Natural killer cell (primary cell): Measurements from ENCODE around the gene YBX3. TPM values are rescaled to one million over a fixed set of nuclear protein-coding genes. Genes with fewer than 3 reads are reported as not detected.
A peak's percentile ranks its signal among the peaks of the same experiment; 100 is the strongest.

ENCODE experiments used
- ATAC-seq, 3 donors: fragments of 150-1000 bp in 2 of 3; fragments of 200-7000 bp in 1 of 3; cut with Tn5 transposase; 1 replicate in 1 of 3; 2 replicates in 2 of 3; pipeline ENCODE4 v1.10.0; 2021; ENCODE audit warnings: mild to moderate bottlenecking in 2 of 3, moderate library complexity in 2 of 3
- DNase-seq, 2 donors: peaks; one replicate each; pipeline versions ENCODE4 v3.0.0 to v3.0.0-alpha.2; 2013 to 2021; ENCODE audit warnings: mixed read lengths in 1 of 2
- H3K27ac ChIP-seq: one replicate; pipeline ENCODE4 v1.5.1; 2013; ENCODE audit warnings: mild to moderate bottlenecking, low read length
- H3K27me3 ChIP-seq: one replicate; pipeline ENCODE4 v1.6.1; 2013; ENCODE audit warnings: low read length; ENCODE audit not compliant: control insufficient read depth, insufficient read depth
- H3K36me3 ChIP-seq: one replicate; pipeline ENCODE4 v1.6.1; 2013; ENCODE audit warnings: low read length; ENCODE audit not compliant: control insufficient read depth, insufficient read depth
- H3K4me1 ChIP-seq: one replicate; pipeline ENCODE4 v1.6.1; 2013; ENCODE audit warnings: low read length; ENCODE audit not compliant: control insufficient read depth, insufficient read depth
- H3K4me3 ChIP-seq: one replicate; pipeline ENCODE4 v1.5.1; 2013; ENCODE audit warnings: low read length
- H3K9me3 ChIP-seq: one replicate; pipeline ENCODE4 v1.6.1; 2013; ENCODE audit warnings: low read length; ENCODE audit not compliant: control insufficient read depth, insufficient read depth
- H3K27ac Mint-ChIP-seq, 2 donors: one replicate each; pipeline ENCODE4 v1.8.0; 2022; ENCODE audit warnings: mild to moderate bottlenecking in 2 of 2, mixed read lengths in 2 of 2, moderate library complexity in 1 of 2
- H3K27me3 Mint-ChIP-seq, 2 donors: one replicate each; pipeline ENCODE4 v1.8.0; 2022; ENCODE audit warnings: low read depth in 2 of 2, mixed read lengths in 2 of 2
- H3K36me3 Mint-ChIP-seq: one replicate; pipeline ENCODE4 v1.8.0; 2022; ENCODE audit warnings: mixed read lengths
- H3K4me1 Mint-ChIP-seq, 2 donors: one replicate each; pipeline ENCODE4 v1.8.0; 2022; ENCODE audit warnings: mixed read lengths in 2 of 2
- H3K4me3 Mint-ChIP-seq: one replicate; pipeline ENCODE4 v1.8.0; 2022; ENCODE audit warnings: mild to moderate bottlenecking, moderate library complexity, mixed read lengths
- H3K9me3 Mint-ChIP-seq, 2 donors: one replicate each; pipeline ENCODE4 v1.8.0; 2022; ENCODE audit warnings: mixed read lengths in 2 of 2
- WGBS: methylation state at CpG from one replicate; pipeline ENCODE4 v1.1.7; 2013; ENCODE audit warnings: missing lambda C conversion rate; ENCODE audit not compliant: insufficient coverage; 5-methylcytosine and 5-hydroxymethylcytosine counted together
- intact Hi-C: fragments of 100-400 bp; cut with micrococcal nuclease; formaldehyde crosslinking; loops from one replicate; pipeline ENCODE4 v1.14.2; 2022
- total RNA-seq, 4 donors: library from RNA; stranded (reverse); fragments of 120-200 nt in 1 of 4; gene quantifications; one replicate each; pipeline versions ENCODE4 v1.2.3 to v1.2.4, GENCODE V29; 2013 to 2022
- TF ChIP-seq, protein P1 (sequence below): fragments of 200-600 bp; IDR thresholded peaks from one replicate; pipeline ENCODE4 v1.8.0; 2022; ENCODE audit warnings: antibody characterized with exemption

Gene YBX3
- total RNA-seq, 3 donors from 2014 or later (not counting 1 experiment from before 2014, with no cell fraction given), result 13.4 to 36.0 (median 33.0) TPM

GRCh38 chr12:10756194-10756593 is 33.1 kb upstream of the YBX3 start:
- H3K36me3 ChIP-seq, result no peaks in the 10 kb centered on the region
- no peaks in the 10 kb centered on the region for H3K4me1 ChIP-seq
- ATAC-seq (no peak), DNase-seq (no peak)
- peaks cover 17% of the 10 kb centered on the region for H3K27me3 ChIP-seq
- H3K27me3 Mint-ChIP-seq, result peaks cover 38 to 67% of the 10 kb centered on the region in 2 donors
- H3K9me3 Mint-ChIP-seq, result peaks cover 3 to 8% of the 10 kb centered on the region in 2 donors
- intact Hi-C loops, result no loop called here
- no peak overlapping the region for H3K4me3 Mint-ChIP-seq
- 89% methylated on average over 4 of the region's 4 CpGs for WGBS
- H3K9me3 ChIP-seq, result peaks cover 16% of the 10 kb centered on the region
- H3K4me3 ChIP-seq, result no peak overlapping the region
- H3K4me1 Mint-ChIP-seq, result no peaks in the 10 kb centered on the region
- H3K27ac Mint-ChIP-seq, result no peak overlapping the region
- peaks cover 12% of the 10 kb centered on the region for H3K36me3 Mint-ChIP-seq
- no peak overlapping the region for H3K27ac ChIP-seq
- TF ChIP-seq, protein P1, sequence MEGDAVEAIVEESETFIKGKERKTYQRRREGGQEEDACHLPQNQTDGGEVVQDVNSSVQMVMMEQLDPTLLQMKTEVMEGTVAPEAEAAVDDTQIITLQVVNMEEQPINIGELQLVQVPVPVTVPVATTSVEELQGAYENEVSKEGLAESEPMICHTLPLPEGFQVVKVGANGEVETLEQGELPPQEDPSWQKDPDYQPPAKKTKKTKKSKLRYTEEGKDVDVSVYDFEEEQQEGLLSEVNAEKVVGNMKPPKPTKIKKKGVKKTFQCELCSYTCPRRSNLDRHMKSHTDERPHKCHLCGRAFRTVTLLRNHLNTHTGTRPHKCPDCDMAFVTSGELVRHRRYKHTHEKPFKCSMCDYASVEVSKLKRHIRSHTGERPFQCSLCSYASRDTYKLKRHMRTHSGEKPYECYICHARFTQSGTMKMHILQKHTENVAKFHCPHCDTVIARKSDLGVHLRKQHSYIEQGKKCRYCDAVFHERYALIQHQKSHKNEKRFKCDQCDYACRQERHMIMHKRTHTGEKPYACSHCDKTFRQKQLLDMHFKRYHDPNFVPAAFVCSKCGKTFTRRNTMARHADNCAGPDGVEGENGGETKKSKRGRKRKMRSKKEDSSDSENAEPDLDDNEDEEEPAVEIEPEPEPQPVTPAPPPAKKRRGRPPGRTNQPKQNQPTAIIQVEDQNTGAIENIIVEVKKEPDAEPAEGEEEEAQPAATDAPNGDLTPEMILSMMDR, result no peak

DNA sequence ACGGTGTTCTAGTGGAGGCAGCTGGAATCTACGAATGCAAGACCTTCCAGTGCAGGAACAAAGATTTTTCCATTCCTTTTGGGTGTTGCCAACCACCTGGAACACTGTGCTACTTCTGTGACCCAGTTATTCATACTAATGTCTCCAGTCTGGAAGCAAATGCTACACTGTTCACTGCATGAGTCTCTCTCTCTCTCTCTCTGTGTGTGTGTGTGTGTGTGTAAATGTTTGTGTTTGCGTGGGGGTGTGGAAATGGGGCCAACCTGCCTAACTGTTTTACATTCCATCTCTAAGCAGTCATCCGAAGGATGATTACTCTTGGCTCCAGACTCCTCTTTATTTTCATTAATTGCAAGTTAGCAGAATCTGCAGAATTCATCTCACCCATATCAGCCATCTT is 29.9 kb upstream of the YBX3 start:
- peaks cover 12% of the 10 kb centered on the region for H3K36me3 Mint-ChIP-seq
- intact Hi-C loops, result loop anchor here (5.0 kb wide), 1 partner anchor 386 kb away; no protein-coding TSS in a partner anchor

DNA sequence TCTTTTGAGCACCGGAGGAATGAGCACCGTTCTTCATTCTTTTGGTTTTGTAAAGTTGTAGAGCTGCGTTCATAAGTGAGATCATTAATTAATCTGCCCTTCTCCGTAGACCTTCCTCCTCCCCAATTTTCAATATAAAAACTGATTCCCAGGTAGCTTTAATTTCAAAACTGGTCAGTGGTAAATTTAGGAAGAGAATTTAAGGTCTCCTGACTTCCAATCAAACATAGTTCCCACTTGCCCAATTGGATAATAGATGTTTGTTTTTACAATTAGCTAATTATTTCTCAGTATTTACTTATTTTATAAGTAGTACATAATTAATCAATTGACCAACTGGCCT is 27.2 kb upstream of the YBX3 start:
- DNase-seq, result no peak
- no peak for ATAC-seq
- Histone ChIP-seq H3K36me3 (no peaks in the 10 kb centered on the region), H3K9me3 (peaks cover 4% of the 10 kb centered on the region), H3K27me3 (peaks cover 5% of the 10 kb centered on the region), H3K4me3 (no peak overlapping the region), H3K4me1 (peaks cover 4% of the 10 kb centered on the region), H3K27ac (no peak overlapping the region)
- TF ChIP-seq, protein P1, result no peak
- Mint-ChIP-seq H3K4me1 (peaks cover 6 to 11% of the 10 kb centered on the region in 2 donors), H3K27me3 (peaks cover 30 to 51% of the 10 kb centered on the region in 2 donors), H3K4me3 (no peak overlapping the region), H3K27ac (peak overlapping the region in 1 of 2 donors; percentile 21), H3K36me3 (no peaks in the 10 kb centered on the region), H3K9me3 (no peaks in the 10 kb centered on the region)
- 0% methylated on average over 2 of the region's 4 CpGs for WGBS
- intact Hi-C loops, result loop anchor here (1.0 to 5.0 kb wide), 2 partner anchors 383 to 515 kb away; no protein-coding TSS in a partner anchor

More for the DNA sequence above, 29.9 kb upstream of the YBX3 start:
- H3K9me3 Mint-ChIP-seq, result peaks cover 3 to 8% of the 10 kb centered on the region in 2 donors
- no peaks in the 10 kb centered on the region for H3K36me3 ChIP-seq
- H3K9me3 ChIP-seq, result peaks cover 16% of the 10 kb centered on the region
- peaks cover 4% of the 10 kb centered on the region for H3K4me1 ChIP-seq
- peaks cover 6 to 11% of the 10 kb centered on the region in 2 donors for H3K4me1 Mint-ChIP-seq
- H3K27me3 ChIP-seq, result peaks cover 12% of the 10 kb centered on the region
- TF ChIP-seq, protein P1, result no peak
- peaks cover 29 to 43% of the 10 kb centered on the region in 2 donors for H3K27me3 Mint-ChIP-seq
- no peak overlapping the region for H3K4me3 Mint-ChIP-seq
- H3K4me3 ChIP-seq, result no peak overlapping the region
- H3K27ac Mint-ChIP-seq, result no peak overlapping the region
- 75% methylated on average over 3 of the region's 4 CpGs for WGBS
- no peak for ATAC-seq
- no peak overlapping the region for H3K27ac ChIP-seq
- no peak for DNase-seq
